NT2/D1 (cell line): ENCODE results near the gene EPHA5.

Source experiments
- DNase-seq: peaks from one replicate; pipeline ENCODE4 v3.0.0-alpha.2; 2011; ENCODE audit warnings: low read depth, low spot score
- H3K27me3 ChIP-seq: 2 replicates; pipeline ENCODE4 v1.6.0; 2011; ENCODE audit warnings: mild to moderate bottlenecking; ENCODE audit not compliant: insufficient read length, insufficient read depth
- H3K36me3 ChIP-seq: 2 replicates; pipeline ENCODE4 v1.6.1; 2011; ENCODE audit warnings: mild to moderate bottlenecking, low read length, mixed read lengths; ENCODE audit not compliant: insufficient read depth, insufficient read length
- H3K4me1 ChIP-seq: 2 replicates; pipeline ENCODE4 v1.5.1; 2011; ENCODE audit not compliant: insufficient read depth, insufficient read length
- H3K4me3 ChIP-seq: 2 replicates; pipeline ENCODE4 v1.5.1; 2011; ENCODE audit warnings: low read depth; ENCODE audit not compliant: insufficient read length
- H3K9ac ChIP-seq: 2 replicates; pipeline ENCODE4 v1.6.0; 2011; ENCODE audit warnings: low read depth; ENCODE audit not compliant: insufficient read length
- H3K9me3 ChIP-seq: 2 replicates; pipeline ENCODE4 v1.5.1; 2011; ENCODE audit warnings: mild to moderate bottlenecking, low read length; ENCODE audit not compliant: insufficient read depth
- SUZ12 ChIP-seq: IDR thresholded peaks from 2 replicates; pipeline ENCODE4 v1.6.1; 2011; ENCODE audit not compliant: insufficient read length, insufficient read depth; ENCODE audit errors: extremely low read depth
- YY1 ChIP-seq: IDR thresholded peaks from 2 replicates; pipeline ENCODE4 v1.6.1; 2011; ENCODE audit not compliant: insufficient read length, insufficient read depth
- ZNF274 ChIP-seq: IDR thresholded peaks from 2 replicates; pipeline ENCODE4 v1.6.1; 2011; ENCODE audit warnings: mild to moderate bottlenecking, low read depth, low read length

EPHA5 gene

GRCh38 chr4:65302145-65302544 is 368.1 kb downstream of the EPHA5 start:
- no peak overlapping the region for H3K4me3 ChIP-seq
- no peaks in the 10 kb centered on the region for H3K9me3 ChIP-seq
- no peak for DNase-seq
- no peaks in the 10 kb centered on the region for H3K4me1 ChIP-seq
- H3K36me3 ChIP-seq, result no peaks in the 10 kb centered on the region
- no peaks in the 10 kb centered on the region for H3K27me3 ChIP-seq
- TF ChIP-seq ZNF274 (no peak), SUZ12 (no peak), YY1 (no peak)
- H3K9ac ChIP-seq, result no peak overlapping the region

GRCh38 chr4:65296246-65296645 is 374.0 kb downstream of the EPHA5 start:
- Histone ChIP-seq H3K4me1 (no peaks in the 10 kb centered on the region), H3K9me3 (no peaks in the 10 kb centered on the region), H3K36me3 (no peaks in the 10 kb centered on the region), H3K9ac (no peak overlapping the region), H3K27me3 (no peaks in the 10 kb centered on the region), H3K4me3 (no peak overlapping the region)
- TF ChIP-seq SUZ12 (no peak), ZNF274 (no peak), YY1 (no peak)
- DNase-seq, result no peak

- no peak overlapping the region for H3K4me3 ChIP-seq
- H3K9me3 ChIP-seq, result 0 out of 2 replicates have a peak, but pooled peaks cover 3% of the 10 kb centered on the region
- no peaks in the 10 kb centered on the region for H3K36me3 ChIP-seq
- no peak overlapping the region for H3K9ac ChIP-seq
- H3K27me3 ChIP-seq, result no peaks in the 10 kb centered on the region
- no peaks in the 10 kb centered on the region for H3K4me1 ChIP-seq
- TF ChIP-seq SUZ12, result no peak
- no peak for TF ChIP-seq ZNF274
- no peak for TF ChIP-seq YY1
- no peak for DNase-seq
Measured at GRCh38 chr4:65287071-65287470, 383.2 kb downstream of the EPHA5 start.
